Immature natural killer cell (primary cell): Measurements from ENCODE around the gene GPR142. TPM values are rescaled to one million over a fixed set of nuclear protein-coding genes. Genes with fewer than 3 reads are reported as not detected.

Experiments
- DNase-seq, 3 donors: peaks; one replicate each; pipeline ENCODE4 v3.0.0; 2022; ENCODE audit warnings: mixed read lengths in 1 of 3
- H3K27ac Mint-ChIP-seq, 6 donors: one replicate each; pipeline ENCODE4 v1.8.0; 2020; ENCODE audit warnings: mixed read lengths in 6 of 6, mild to moderate bottlenecking in 5 of 6, inconsistent platforms in 4 of 6, moderate library complexity in 3 of 6
- H3K27me3 Mint-ChIP-seq, 3 donors: one replicate each; pipeline ENCODE4 v1.8.0; 2020 to 2021; ENCODE audit warnings: low read depth in 3 of 3, mild to moderate bottlenecking in 3 of 3, mixed read lengths in 3 of 3, moderate library complexity in 3 of 3, inconsistent platforms in 1 of 3
- H3K36me3 Mint-ChIP-seq, 3 donors: one replicate each; pipeline ENCODE4 v1.8.0; 2020; ENCODE audit warnings: mixed read lengths in 3 of 3, inconsistent platforms in 2 of 3, mild to moderate bottlenecking in 2 of 3
- H3K4me1 Mint-ChIP-seq, 2 donors: one replicate each; pipeline ENCODE4 v1.8.0; 2020; ENCODE audit warnings: inconsistent platforms in 2 of 2, mild to moderate bottlenecking in 2 of 2, mixed read lengths in 2 of 2, moderate library complexity in 1 of 2
- H3K4me3 Mint-ChIP-seq, 5 donors: one replicate each; pipeline ENCODE4 v1.8.0; 2020; ENCODE audit warnings: mild to moderate bottlenecking in 5 of 5, mixed read lengths in 5 of 5, inconsistent platforms in 3 of 5, moderate library complexity in 3 of 5
- H3K9me3 Mint-ChIP-seq, 6 donors: one replicate each; pipeline ENCODE4 v1.8.0; 2020; ENCODE audit warnings: mild to moderate bottlenecking in 6 of 6, mixed read lengths in 6 of 6, inconsistent platforms in 4 of 6, moderate library complexity in 3 of 6
- polyA plus RNA-seq, 3 donors: library from polyadenylated mRNA; unstranded; fragments of 300-500 nt; fragmentation: Illumina TruSeq; gene quantifications; one replicate each; pipeline ENCODE4 v1.2.3, GENCODE V29; 2021

GPR142 gene
- polyA plus RNA-seq, 3 donors from 2014 or later = 0.49 TPM; not detected in 2

GRCh38 chr17:74362810-74363498 is 4.4 kb upstream of the GPR142 start:
- Mint-ChIP-seq H3K4me3 (no peak overlapping the region), H3K27me3 (peaks cover 4 to 23% (median 4%) of the 10 kb centered on the region in 3 donors), H3K9me3 (peaks cover 0 to 1% (median 0%) of the 10 kb centered on the region in 6 donors), H3K27ac (no peak overlapping the region), H3K4me1 (peaks cover 4% of the 10 kb centered on the region in 2 donors), H3K36me3 (no peaks in the 10 kb centered on the region)
- no peak for DNase-seq

- Mint-ChIP-seq H3K9me3 (no peaks in the 10 kb centered on the region), H3K27ac (no peak overlapping the region), H3K4me3 (peak overlapping the region; percentile 52 to 77 (median 70))
These were observed 1.2 kb downstream of the GPR142 start for GRCh38 chr17:74368341-74369081.

DNA sequence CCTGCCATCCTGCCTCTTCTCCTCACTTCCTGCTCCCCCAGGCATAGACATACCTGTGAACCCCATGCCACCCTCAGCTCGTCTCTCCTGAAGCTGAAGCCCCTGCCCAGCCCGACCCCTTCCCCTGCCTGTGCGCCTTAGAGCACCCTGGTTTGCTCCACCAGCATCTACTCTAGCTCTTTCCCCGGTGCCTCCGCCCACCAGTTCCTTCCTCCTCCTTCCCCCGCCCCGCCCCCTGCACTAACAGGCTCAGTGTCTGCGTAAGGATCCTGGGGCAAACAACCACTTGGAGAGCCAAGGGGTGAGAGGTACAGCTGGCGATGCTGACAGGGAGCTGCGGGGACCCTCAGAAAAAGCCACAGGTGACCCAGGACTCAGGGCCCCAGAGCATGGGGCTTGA is 1.9 kb downstream of the GPR142 start:
- Mint-ChIP-seq H3K4me1 (peaks cover 15 to 16% of the 10 kb centered on the region in 2 donors), H3K36me3 (no peaks in the 10 kb centered on the region), H3K4me3 (peak overlapping the region; percentile 51 to 77 (median 70)), H3K27me3 (peaks cover 5 to 14% (median 6%) of the 10 kb centered on the region in 3 donors), H3K27ac (peak overlapping the region in 1 of 6 donors; percentile 71), H3K9me3 (no peaks in the 10 kb centered on the region)
- peak; percentile 13 to 34 (median 23) for DNase-seq

More at GRCh38 chr17:74368341-74369081, 1.2 kb downstream of the GPR142 start:
- DNase-seq = peak; percentile 68 to 75 (median 68)
- Mint-ChIP-seq H3K4me1 (peaks cover 15 to 16% of the 10 kb centered on the region in 2 donors), H3K36me3 (no peaks in the 10 kb centered on the region), H3K27me3 (peaks cover 5 to 14% (median 7%) of the 10 kb centered on the region in 3 donors)

DNA sequence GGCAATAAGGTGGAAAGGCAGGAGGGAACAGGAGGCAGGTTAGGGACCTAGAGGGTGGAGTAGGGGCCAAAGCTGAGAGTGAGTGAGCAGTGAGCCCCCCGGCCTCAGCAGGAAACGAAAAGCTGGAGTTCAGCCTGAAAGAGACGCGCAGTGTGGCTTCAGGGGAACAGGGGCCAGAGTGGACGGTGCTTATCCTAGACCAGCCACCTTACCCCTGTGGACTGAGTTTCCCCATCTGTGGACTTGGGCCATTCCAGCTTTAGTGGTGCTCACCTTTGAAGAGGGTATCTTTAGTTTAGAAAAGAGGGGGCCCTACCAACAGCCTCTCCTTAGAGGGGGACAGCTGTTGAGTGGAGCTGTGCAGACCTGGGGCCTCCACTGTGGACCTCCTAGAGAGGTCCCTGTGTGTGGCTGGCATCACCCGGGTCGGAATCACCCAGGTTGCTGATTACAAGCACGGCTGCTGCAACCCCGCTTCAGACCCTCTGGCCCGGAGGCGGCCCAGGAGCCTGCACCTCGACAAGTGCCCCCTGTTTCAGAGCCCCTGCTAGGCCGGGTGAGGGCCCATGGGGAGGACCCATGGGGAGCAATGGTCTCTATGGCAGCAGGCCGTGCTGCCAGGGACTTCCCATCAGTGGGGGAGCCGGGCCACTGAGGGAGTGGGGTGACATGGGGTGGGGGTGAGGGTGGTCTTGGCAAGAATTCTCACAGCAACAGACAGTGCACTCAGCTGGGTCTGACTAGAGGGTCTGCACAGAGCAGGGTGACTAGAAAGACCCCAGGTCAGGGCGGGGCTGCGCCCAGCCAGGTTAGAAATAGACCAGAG is 2.6 kb downstream of the GPR142 start:
- Mint-ChIP-seq H3K9me3 (no peaks in the 10 kb centered on the region), H3K4me3 (peak overlapping the region in 2 of 5 donors; percentile 74 to 77), H3K27me3 (peaks cover 5 to 14% (median 5%) of the 10 kb centered on the region in 3 donors), H3K4me1 (peaks cover 15 to 16% of the 10 kb centered on the region in 2 donors), H3K27ac (peak overlapping the region in 1 of 6 donors; percentile 71), H3K36me3 (no peaks in the 10 kb centered on the region)
- no peak for DNase-seq

DNA sequence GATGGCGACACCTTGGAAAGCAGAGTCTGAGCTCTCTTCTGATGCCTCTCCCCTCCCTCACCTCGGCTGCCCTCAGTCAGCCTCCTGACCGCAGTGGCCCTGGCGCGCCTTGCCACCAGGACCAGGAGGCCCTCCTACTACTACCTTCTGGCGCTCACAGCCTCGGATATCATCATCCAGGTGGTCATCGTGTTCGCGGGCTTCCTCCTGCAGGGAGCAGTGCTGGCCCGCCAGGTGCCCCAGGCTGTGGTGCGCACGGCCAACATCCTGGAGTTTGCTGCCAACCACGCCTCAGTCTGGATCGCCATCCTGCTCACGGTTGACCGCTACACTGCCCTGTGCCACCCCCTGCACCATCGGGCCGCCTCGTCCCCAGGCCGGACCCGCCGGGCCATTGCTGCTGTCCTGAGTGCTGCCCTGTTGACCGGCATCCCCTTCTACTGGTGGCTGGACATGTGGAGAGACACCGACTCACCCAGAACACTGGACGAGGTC is 4.4 kb downstream of the GPR142 start:
- Mint-ChIP-seq H3K4me1 (peaks cover 15 to 19% of the 10 kb centered on the region in 2 donors), H3K9me3 (no peaks in the 10 kb centered on the region), H3K27ac (no peak overlapping the region), H3K36me3 (no peaks in the 10 kb centered on the region), H3K4me3 (no peak overlapping the region), H3K27me3 (peaks cover 2 to 7% (median 4%) of the 10 kb centered on the region in 3 donors)
- DNase-seq = no peak

DNA sequence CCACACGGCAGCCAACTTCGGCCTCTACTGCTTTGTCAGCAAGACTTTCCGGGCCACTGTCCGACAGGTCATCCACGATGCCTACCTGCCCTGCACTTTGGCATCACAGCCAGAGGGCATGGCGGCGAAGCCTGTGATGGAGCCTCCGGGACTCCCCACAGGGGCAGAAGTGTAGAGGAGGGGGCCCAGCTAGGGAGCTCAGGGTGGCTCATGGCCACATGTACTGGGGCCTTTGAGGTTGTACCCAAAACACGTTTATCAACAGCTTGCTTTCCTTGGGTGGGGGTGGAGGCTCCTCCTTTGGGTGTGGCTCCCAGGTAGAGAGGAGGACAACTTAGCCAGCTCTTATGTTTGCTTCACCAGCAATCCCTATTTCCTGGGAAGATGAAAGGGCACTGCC is 5.1 kb downstream of the GPR142 start:
- H3K27ac Mint-ChIP-seq = no peak overlapping the region
- DNase-seq = no peak
- no peaks in the 10 kb centered on the region for H3K9me3 Mint-ChIP-seq
- H3K36me3 Mint-ChIP-seq = no peaks in the 10 kb centered on the region
- peaks cover 15 to 19% of the 10 kb centered on the region in 2 donors for H3K4me1 Mint-ChIP-seq
- H3K27me3 Mint-ChIP-seq = peaks cover 2 to 7% (median 4%) of the 10 kb centered on the region in 3 donors
- H3K4me3 Mint-ChIP-seq = no peak overlapping the region

GRCh38 chr17:74373838-74374606 is 6.7 kb downstream of the GPR142 start:
- Mint-ChIP-seq H3K36me3 (no peaks in the 10 kb centered on the region), H3K4me1 (peaks cover 17 to 23% of the 10 kb centered on the region in 2 donors), H3K27me3 (peaks cover 3 to 4% (median 3%) of the 10 kb centered on the region in 3 donors), H3K4me3 (no peak overlapping the region), H3K27ac (no peak overlapping the region), H3K9me3 (no peaks in the 10 kb centered on the region)
- DNase-seq = no peak

- Mint-ChIP-seq H3K4me3 (no peak overlapping the region), H3K27me3 (peaks cover 0 to 3% (median 2%) of the 10 kb centered on the region in 3 donors), H3K4me1 (peaks cover 19 to 25% of the 10 kb centered on the region in 2 donors), H3K9me3 (no peaks in the 10 kb centered on the region), H3K36me3 (no peaks in the 10 kb centered on the region), H3K27ac (no peak overlapping the region)
- DNase-seq = no peak
These were observed 7.6 kb downstream of the GPR142 start for GRCh38 chr17:74374858-74375257.

- no peaks in the 10 kb centered on the region for H3K9me3 Mint-ChIP-seq
- DNase-seq = peak; percentile 89 to 92 (median 90)
- peak overlapping the region; percentile 52 to 78 (median 75) for H3K4me3 Mint-ChIP-seq
- H3K27me3 Mint-ChIP-seq = peaks cover 0 to 5% (median 5%) of the 10 kb centered on the region in 3 donors
- peak overlapping the region; percentile 48 to 86 (median 80) for H3K27ac Mint-ChIP-seq
- no peaks in the 10 kb centered on the region for H3K36me3 Mint-ChIP-seq
- peaks cover 37 to 39% of the 10 kb centered on the region in 2 donors for H3K4me1 Mint-ChIP-seq
These were observed 12.3 kb downstream of the GPR142 start for GRCh38 chr17:74379495-74380085.

DNA sequence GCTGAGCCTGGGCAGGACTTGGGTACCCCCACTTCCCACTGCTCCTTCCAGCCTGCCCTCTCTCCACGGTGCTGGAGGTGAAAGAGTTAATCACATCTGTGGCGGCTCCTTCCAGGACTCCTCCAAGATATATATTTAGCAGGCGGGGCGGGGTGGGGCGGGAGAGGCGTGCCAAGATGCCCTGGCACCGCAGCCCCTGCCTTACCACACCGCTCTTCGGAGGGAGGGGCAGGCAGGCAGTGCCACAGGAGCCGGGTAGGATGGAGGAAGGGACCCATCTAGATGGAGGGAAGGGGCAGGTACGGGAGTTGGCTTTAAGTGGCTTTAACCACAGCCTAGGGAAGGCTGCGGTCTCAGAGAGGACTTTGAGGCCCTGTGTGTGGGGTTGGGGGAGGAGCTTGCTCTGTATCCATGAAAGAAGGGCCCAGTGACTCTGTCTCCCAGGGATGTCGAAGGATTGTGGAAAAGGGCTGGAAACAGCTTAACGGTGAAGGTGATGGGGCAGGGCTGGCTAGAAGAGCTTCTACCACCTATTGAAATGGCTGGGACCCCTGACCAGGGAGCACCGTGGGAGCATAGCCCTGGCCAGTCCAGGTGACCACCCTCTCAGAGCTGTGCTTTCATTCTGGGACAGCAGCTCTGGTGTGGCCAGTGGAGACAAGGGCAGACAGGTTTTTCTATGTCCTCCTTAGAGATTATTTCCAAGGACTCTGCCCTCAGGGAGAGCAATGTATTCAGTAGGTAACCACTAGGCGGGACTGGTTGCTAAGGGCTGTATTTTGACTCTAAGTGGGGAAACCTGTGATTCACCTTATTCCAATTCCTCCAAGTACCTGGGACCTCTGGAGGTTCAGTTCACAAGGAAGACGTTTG is 13.0 kb downstream of the GPR142 start:
- Mint-ChIP-seq H3K27me3 (peaks cover 0 to 5% (median 5%) of the 10 kb centered on the region in 3 donors), H3K4me3 (peak overlapping the region in 4 of 5 donors; percentile 29 to 78 (median 75)), H3K9me3 (no peaks in the 10 kb centered on the region), H3K4me1 (peaks cover 37 to 39% of the 10 kb centered on the region in 2 donors), H3K27ac (peak overlapping the region; percentile 60 to 86 (median 80)), H3K36me3 (no peaks in the 10 kb centered on the region)
- peak in 1 of 3 donors; percentile 10 for DNase-seq

DNA sequence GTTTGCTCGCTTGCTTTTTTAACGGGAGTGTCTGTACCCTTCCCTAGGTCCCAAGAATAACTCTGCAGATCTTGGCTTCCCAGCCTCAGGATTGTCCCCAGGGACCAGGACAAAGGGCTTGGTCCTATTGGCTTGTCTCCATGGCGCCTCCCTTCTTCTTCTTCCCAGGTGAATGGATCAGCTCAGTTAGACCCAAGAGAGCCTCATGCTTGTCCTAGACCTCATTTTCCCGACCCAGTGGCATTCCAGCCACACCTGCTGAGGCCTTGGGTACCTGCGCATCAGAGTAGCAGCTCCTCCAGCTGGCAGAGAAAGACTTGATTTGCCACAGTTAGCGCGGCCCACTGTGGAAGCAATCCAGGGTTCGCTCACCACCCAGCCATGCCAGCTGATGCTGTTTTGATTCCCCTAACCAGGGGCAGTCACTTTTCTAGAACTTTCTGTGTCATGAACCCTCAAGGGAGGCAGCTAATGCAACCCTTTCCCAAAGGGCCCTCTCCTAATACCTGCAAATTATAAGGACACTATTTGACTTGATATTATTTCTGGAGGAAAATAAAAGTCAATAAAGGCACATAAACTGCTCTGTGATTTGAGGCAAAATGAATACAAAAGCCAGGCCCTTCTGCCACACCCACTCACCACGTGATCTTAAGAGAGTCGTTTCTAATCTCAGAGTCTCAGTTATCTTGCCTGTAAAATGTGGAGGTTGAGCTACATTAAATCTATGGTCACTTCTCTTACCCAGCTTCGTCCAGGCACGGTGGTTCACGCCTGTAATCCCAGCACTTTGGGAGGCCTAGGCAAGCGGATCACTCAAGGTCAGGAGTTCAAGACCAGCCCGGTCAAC is 13.9 kb downstream of the GPR142 start:
- H3K27ac Mint-ChIP-seq = peak overlapping the region; percentile 60 to 86 (median 81)
- H3K36me3 Mint-ChIP-seq = no peaks in the 10 kb centered on the region
- no peaks in the 10 kb centered on the region for H3K9me3 Mint-ChIP-seq
- DNase-seq = no peak
- H3K4me3 Mint-ChIP-seq = peak overlapping the region in 1 of 5 donors; percentile 9
- peaks cover 38 to 39% of the 10 kb centered on the region in 2 donors for H3K4me1 Mint-ChIP-seq
- H3K27me3 Mint-ChIP-seq = peaks cover 2 to 6% (median 5%) of the 10 kb centered on the region in 3 donors
